Gastrocnemius medialis (tissue), 4 donors: ENCODE data around the gene MCUB. TPM values are rescaled to one million over a fixed set of nuclear protein-coding genes. Genes with fewer than 3 reads are reported as not detected.

Experiments
- ATAC-seq, 2 donors: fragments of 150-250 bp; one replicate each; pipeline ENCODE4 v1.9.1; 2016
- DNase-seq, 2 donors: peaks; one replicate each; pipeline ENCODE4 v3.0.0-alpha.2; 2019
- H3K27ac ChIP-seq, 4 donors: fragments of 200-600 bp; sonication (generic); 1 replicate in 1 of 4; 2 replicates in 3 of 4; pipeline ENCODE4 v1.5.1; 2016 to 2018; ENCODE audit warnings: mild to moderate bottlenecking in 2 of 4, moderate library complexity in 1 of 4
- H3K27me3 ChIP-seq, 3 donors: fragments of 200-600 bp; sonication (generic) in 2 of 3; 1 replicate in 1 of 3; 2 replicates in 2 of 3; pipeline versions ENCODE4 v1.5.1 to v1.6.0; 2016 to 2019; ENCODE audit warnings: mild to moderate bottlenecking in 1 of 3, moderate library complexity in 1 of 3
- H3K36me3 ChIP-seq, 2 donors: fragments of 200-600 bp; sonication (generic) in 1 of 2; one replicate each; pipeline ENCODE4 v1.5.1; 2017 to 2018
- H3K4me1 ChIP-seq, 2 donors: fragments of 200-600 bp; sonication (generic) in 1 of 2; one replicate each; pipeline ENCODE4 v1.5.1; 2016 to 2017; ENCODE audit warnings: mild to moderate bottlenecking in 2 of 2
- H3K4me3 ChIP-seq, 4 donors: fragments of 200-600 bp; sonication (generic) in 3 of 4; 1 replicate in 1 of 4; 2 replicates in 3 of 4; pipeline ENCODE4 v1.5.1; 2016 to 2019; ENCODE audit warnings: mild to moderate bottlenecking in 2 of 4
- H3K9me3 ChIP-seq, 3 donors: fragments of 200-600 bp; sonication (generic) in 2 of 3; 1 replicate in 1 of 3; 2 replicates in 2 of 3; pipeline ENCODE4 v1.5.1; 2016 to 2019
- POLR2A ChIP-seq, 2 donors: fragments of 450-650 bp; IDR thresholded peaks; one replicate each; pipeline ENCODE4 v1.6.1; 2017; ENCODE audit warnings: antibody characterized with exemption in 2 of 2, mild to moderate bottlenecking in 2 of 2, moderate library complexity in 2 of 2
- in situ Hi-C, 4 donors: fragments of 200-750 bp; cut with MboI; loops; one replicate each; pipeline versions ENCODE4 v1.15.0 to v1.8.0; 2017; ENCODE audit warnings: low sequenced_read_pairs in 4 of 4
- intact Hi-C: fragments of 100-400 bp; cut with DNase I; formaldehyde crosslinking; loops from one replicate; pipeline ENCODE4 v1.15.1; 2023; ENCODE audit warnings: low total_unique reads
- total RNA-seq, 4 donors: library from RNA; depleted of rRNA; stranded (reverse); fragments of >200 nt; gene quantifications; one replicate each; pipeline versions ENCODE4 v1.1.0 to v1.2.3, GENCODE V29; 2016
- TF ChIP-seq, protein P1 (sequence below), 5 experiments: fragments of 450-650 bp in 3 of 5; fragments of 200-600 bp in 2 of 5; sonication (generic) in 2 of 5; IDR thresholded peaks in 4 of 5; conservative IDR thresholded peaks in 1 of 5; 1 replicate in 4 of 5; 2 replicates in 1 of 5; pipeline ENCODE4 v1.5.1; 2016 to 2019; ENCODE audit warnings: antibody characterized with exemption in 5 of 5, mild to moderate bottlenecking in 3 of 5, moderate library complexity in 3 of 5

MCUB gene
- total RNA-seq, 4 donors from 2014 or later, result 2.6 to 5.6 (median 4.0) TPM

DNA sequence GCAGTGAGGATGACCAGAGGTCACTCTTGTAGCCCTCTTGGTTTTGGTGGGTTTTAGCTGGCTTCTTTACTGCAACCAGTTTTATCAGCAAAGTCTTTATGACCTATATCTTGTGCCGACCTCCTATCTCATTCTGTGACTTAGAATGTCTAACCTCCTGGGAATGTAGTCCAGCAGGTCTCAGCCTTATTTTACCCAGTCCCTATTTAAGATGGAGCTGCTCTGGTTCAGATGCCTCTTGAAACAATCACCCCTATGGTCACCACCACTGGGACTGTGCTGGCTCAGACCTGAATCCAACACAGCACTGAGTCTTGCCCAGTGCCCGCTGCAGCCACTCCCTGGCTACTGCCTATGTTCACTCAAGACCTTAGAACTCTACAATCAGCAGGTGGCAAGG lies 49.4 kb downstream of the MCUB start:
- TF ChIP-seq, protein P1, sequence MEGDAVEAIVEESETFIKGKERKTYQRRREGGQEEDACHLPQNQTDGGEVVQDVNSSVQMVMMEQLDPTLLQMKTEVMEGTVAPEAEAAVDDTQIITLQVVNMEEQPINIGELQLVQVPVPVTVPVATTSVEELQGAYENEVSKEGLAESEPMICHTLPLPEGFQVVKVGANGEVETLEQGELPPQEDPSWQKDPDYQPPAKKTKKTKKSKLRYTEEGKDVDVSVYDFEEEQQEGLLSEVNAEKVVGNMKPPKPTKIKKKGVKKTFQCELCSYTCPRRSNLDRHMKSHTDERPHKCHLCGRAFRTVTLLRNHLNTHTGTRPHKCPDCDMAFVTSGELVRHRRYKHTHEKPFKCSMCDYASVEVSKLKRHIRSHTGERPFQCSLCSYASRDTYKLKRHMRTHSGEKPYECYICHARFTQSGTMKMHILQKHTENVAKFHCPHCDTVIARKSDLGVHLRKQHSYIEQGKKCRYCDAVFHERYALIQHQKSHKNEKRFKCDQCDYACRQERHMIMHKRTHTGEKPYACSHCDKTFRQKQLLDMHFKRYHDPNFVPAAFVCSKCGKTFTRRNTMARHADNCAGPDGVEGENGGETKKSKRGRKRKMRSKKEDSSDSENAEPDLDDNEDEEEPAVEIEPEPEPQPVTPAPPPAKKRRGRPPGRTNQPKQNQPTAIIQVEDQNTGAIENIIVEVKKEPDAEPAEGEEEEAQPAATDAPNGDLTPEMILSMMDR (IDR thresholded peaks at IDR 0.05 in 4 of 5, conservative IDR thresholded peaks at IDR 0.05 in 1 of 5), result no peak
- no peak for TF ChIP-seq POLR2A (IDR thresholded peaks at IDR 0.05)
- no peak for ATAC-seq
- intact Hi-C loops, result no loop called here

DNA sequence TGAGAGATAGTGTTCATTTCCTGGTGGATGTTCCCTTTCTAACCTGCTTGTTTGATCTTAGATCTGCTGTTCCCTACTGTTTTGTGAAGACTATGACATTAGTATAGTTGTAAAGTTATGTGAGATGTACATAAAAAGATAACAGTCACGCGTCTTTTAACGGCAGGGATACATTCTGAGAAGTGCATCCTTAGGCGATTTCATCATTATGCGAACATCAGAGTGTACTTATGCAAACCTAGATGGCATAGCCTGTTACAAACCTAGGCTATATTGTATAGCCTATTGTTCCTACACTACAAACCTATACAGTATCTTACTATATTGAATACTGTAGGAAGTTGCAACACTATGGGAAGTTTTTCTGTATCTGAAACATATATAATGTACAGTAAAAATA lies 50.4 kb downstream of the MCUB start:
- no peak overlapping the region for H3K27ac ChIP-seq
- TF ChIP-seq POLR2A (IDR thresholded peaks at IDR 0.05), result no peak
- TF ChIP-seq, protein P1 (IDR thresholded peaks at IDR 0.05 in 4 of 5, conservative IDR thresholded peaks at IDR 0.05 in 1 of 5), result no peak

More for the DNA sequence above, 49.4 kb downstream of the MCUB start:
- no peaks in the 10 kb centered on the region for H3K4me1 ChIP-seq
- no peak for DNase-seq
- no peaks in the 10 kb centered on the region for H3K9me3 ChIP-seq
- H3K27ac ChIP-seq, result no peak overlapping the region
- H3K4me3 ChIP-seq, result no peak overlapping the region
- H3K27me3 ChIP-seq, result no peaks in the 10 kb centered on the region
- H3K36me3 ChIP-seq, result no peaks in the 10 kb centered on the region
- in situ Hi-C loops, result no loop called here

DNA sequence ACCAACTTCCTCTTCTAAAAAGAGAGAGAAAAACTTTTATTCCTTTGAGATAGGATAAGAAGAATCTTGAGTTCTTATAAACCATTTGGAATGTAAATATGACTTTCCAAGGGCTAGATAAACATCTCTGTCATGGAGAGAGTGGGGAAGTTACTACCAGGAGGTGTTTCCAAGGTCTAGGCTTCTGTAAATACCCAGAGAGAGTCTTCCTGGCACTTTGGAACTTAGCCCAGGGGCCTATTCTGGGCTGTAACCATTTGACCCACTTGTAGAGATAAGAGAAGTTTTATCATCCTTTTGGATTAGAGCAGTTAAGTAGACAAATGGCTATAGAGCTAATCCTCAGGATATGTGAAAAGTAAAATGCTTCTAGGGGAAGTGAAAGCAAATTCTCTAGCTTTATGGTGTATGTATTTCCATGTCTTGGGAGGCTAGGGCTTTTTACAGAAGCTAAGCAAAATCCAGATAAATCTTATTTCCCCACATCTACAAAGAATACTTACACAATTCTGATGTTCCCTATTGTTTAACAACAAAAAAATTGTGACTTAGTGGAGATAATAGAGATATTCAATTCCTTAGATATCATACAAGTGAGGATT lies 51.1 kb downstream of the MCUB start:
- H3K27me3 ChIP-seq, result no peaks in the 10 kb centered on the region
- H3K9me3 ChIP-seq, result no peaks in the 10 kb centered on the region
- no peak for ATAC-seq
- intact Hi-C loops, result no loop called here
- no peak for DNase-seq
- H3K36me3 ChIP-seq, result no peaks in the 10 kb centered on the region
- H3K4me3 ChIP-seq, result no peak overlapping the region
- no peak overlapping the region for H3K27ac ChIP-seq
- in situ Hi-C loops, result no loop called here
- TF ChIP-seq, protein P1 (IDR thresholded peaks at IDR 0.05 in 4 of 5, conservative IDR thresholded peaks at IDR 0.05 in 1 of 5), result no peak
- TF ChIP-seq POLR2A (IDR thresholded peaks at IDR 0.05), result no peak
- no peaks in the 10 kb centered on the region for H3K4me1 ChIP-seq

More for the DNA sequence above, 50.4 kb downstream of the MCUB start:
- Histone ChIP-seq H3K9me3 (no peaks in the 10 kb centered on the region), H3K27me3 (no peaks in the 10 kb centered on the region), H3K4me3 (no peak overlapping the region), H3K4me1 (no peaks in the 10 kb centered on the region), H3K36me3 (no peaks in the 10 kb centered on the region)
- ATAC-seq (no peak), DNase-seq (no peak)
- in situ Hi-C loops, result no loop called here
- intact Hi-C loops, result no loop called here

DNA sequence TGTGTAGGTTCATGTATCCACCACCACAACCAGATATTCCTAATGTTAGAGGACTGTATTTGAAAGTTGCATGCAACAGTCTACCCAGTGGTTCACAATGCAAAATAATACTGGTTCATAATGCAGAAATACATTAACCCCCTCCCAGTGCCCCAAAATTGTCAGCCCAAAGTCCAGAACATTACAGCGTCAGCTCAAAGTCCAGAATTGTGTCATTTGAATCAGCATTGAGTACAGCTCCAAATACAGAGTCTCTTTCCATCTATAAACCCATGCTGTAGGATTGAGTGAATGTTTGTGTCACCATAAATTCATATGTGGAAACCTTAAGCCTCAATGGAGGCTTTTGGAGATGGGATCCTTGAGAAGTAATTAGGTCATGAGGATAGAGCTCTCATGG lies 54.0 kb downstream of the MCUB start:
- DNase-seq (no peak), ATAC-seq (no peak)
- Histone ChIP-seq H3K9me3 (no peaks in the 10 kb centered on the region), H3K4me3 (no peak overlapping the region), H3K27ac (no peak overlapping the region), H3K4me1 (no peaks in the 10 kb centered on the region), H3K36me3 (no peaks in the 10 kb centered on the region), H3K27me3 (no peaks in the 10 kb centered on the region)
- intact Hi-C loops, result no loop called here
- no peak for TF ChIP-seq POLR2A (IDR thresholded peaks at IDR 0.05)
- TF ChIP-seq, protein P1 (IDR thresholded peaks at IDR 0.05 in 4 of 5, conservative IDR thresholded peaks at IDR 0.05 in 1 of 5), result no peak
- in situ Hi-C loops, result no loop called here

DNA sequence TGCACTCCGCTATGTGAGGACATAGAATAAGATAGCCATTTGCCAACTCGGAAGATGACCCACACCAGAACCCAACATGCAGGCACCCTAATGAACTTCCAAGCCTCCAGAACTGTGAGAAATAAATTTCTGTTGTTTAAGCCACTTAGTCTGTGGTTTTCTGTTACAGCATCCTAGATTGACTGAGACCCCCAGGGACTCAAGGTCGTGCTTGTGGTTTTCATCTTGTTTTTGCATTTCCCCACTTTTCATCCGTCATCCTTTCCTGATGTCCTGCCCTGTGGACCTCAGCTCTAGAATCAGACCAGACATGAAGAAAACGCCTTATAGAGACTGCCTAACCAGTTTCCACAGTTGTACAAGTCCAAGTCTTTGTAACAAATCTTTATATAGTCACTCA lies 54.4 kb downstream of the MCUB start:
- H3K27ac ChIP-seq, result no peak overlapping the region
- TF ChIP-seq, protein P1 (IDR thresholded peaks at IDR 0.05 in 4 of 5, conservative IDR thresholded peaks at IDR 0.05 in 1 of 5), result no peak
- no peak for TF ChIP-seq POLR2A (IDR thresholded peaks at IDR 0.05)
- in situ Hi-C loops (no loop called here), intact Hi-C loops (no loop called here)
- no peak for ATAC-seq
- no peaks in the 10 kb centered on the region for H3K4me1 ChIP-seq
- no peaks in the 10 kb centered on the region for H3K36me3 ChIP-seq
- H3K4me3 ChIP-seq, result no peak overlapping the region
- no peaks in the 10 kb centered on the region for H3K9me3 ChIP-seq
- DNase-seq, result no peak
- H3K27me3 ChIP-seq, result no peaks in the 10 kb centered on the region
